Esophagus squamous epithelium (tissue), 4 donors: ENCODE results near the gene DYRK2.

Source experiments
- CTCF ChIP-seq, 6 experiments: fragments of 450-650 bp in 4 of 6; fragments of 200-600 bp in 2 of 6; sonication (generic) in 2 of 6; IDR thresholded peaks; one replicate each; pipeline ENCODE4 v1.5.1; 2016 to 2019; ENCODE audit warnings: antibody characterized with exemption in 6 of 6, mild to moderate bottlenecking in 4 of 6, moderate library complexity in 4 of 6
- POLR2A ChIP-seq, 4 donors: fragments of 450-650 bp; IDR thresholded peaks; one replicate each; pipeline ENCODE4 v1.6.1; 2017; ENCODE audit warnings: antibody characterized with exemption in 4 of 4, mild to moderate bottlenecking in 4 of 4, moderate library complexity in 3 of 4

GRCh38 chr12:67638694-67639093 is 9.9 kb upstream of the DYRK2 start:
- TF ChIP-seq CTCF (IDR thresholded peaks at IDR 0.05) (no peak), POLR2A (IDR thresholded peaks at IDR 0.05) (no peak)
